Uterus (tissue), 2 donors: ENCODE results near the gene TSTD1.

ENCODE experiments used
- POLR2A ChIP-seq, 2 donors: fragments of 450-650 bp; IDR thresholded peaks; one replicate each; pipeline ENCODE4 v1.6.1; 2016; ENCODE audit warnings: antibody characterized with exemption in 2 of 2, mild to moderate bottlenecking in 1 of 2, moderate library complexity in 1 of 2
- TF ChIP-seq, protein P1 (sequence below), 4 experiments: fragments of 200-600 bp in 2 of 4; fragments of 450-650 bp in 2 of 4; sonication (generic) in 2 of 4; IDR thresholded peaks; one replicate each; pipeline ENCODE4 v1.5.1; 2016 to 2019; ENCODE audit warnings: antibody characterized with exemption in 4 of 4, mild to moderate bottlenecking in 2 of 4, moderate library complexity in 1 of 4

DNA sequence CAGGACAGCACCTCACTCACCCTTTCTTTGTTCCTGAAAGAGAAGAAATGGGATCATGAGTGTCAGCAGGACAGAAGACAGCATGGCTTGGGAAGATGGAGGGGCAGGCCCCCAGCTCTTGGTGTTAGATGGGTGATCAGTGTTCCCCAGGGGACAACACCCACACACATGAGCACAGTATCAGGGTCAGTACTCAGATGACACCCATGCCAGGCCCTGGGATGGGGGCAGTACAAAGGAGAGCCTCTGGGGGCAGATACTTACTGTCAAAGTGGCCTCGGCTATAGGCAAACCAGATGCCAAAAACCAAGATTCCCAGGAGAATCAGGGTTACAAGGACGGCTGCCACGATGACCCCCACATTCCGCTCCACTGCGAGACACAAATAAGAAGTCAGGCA, 39.4 kb downstream of the TSTD1 start:
- TF ChIP-seq, protein P1, sequence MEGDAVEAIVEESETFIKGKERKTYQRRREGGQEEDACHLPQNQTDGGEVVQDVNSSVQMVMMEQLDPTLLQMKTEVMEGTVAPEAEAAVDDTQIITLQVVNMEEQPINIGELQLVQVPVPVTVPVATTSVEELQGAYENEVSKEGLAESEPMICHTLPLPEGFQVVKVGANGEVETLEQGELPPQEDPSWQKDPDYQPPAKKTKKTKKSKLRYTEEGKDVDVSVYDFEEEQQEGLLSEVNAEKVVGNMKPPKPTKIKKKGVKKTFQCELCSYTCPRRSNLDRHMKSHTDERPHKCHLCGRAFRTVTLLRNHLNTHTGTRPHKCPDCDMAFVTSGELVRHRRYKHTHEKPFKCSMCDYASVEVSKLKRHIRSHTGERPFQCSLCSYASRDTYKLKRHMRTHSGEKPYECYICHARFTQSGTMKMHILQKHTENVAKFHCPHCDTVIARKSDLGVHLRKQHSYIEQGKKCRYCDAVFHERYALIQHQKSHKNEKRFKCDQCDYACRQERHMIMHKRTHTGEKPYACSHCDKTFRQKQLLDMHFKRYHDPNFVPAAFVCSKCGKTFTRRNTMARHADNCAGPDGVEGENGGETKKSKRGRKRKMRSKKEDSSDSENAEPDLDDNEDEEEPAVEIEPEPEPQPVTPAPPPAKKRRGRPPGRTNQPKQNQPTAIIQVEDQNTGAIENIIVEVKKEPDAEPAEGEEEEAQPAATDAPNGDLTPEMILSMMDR (IDR thresholded peaks at IDR 0.05) = no peak
- TF ChIP-seq POLR2A (IDR thresholded peaks at IDR 0.05) = no peak
